Body of pancreas (tissue), 4 donors: ENCODE measurements around the gene GAB2.

Experiments used
- CTCF ChIP-seq, 7 experiments: fragments of 450-650 bp in 4 of 7; fragments of 200-600 bp in 3 of 7; sonication (generic) in 3 of 7; IDR thresholded peaks; one replicate each; pipeline ENCODE4 v1.5.1; 2016 to 2019; ENCODE audit warnings: antibody characterized with exemption in 7 of 7
- POLR2A ChIP-seq, 3 donors: fragments of 450-650 bp; IDR thresholded peaks; one replicate each; pipeline ENCODE4 v1.6.1; 2016; ENCODE audit warnings: antibody characterized with exemption in 3 of 3, mild to moderate bottlenecking in 2 of 3

GRCh38 chr11:78330361-78330760 is 87.3 kb downstream of the GAB2 start:
- TF ChIP-seq CTCF (IDR thresholded peaks at IDR 0.05) (no peak), POLR2A (IDR thresholded peaks at IDR 0.05) (no peak)
